HL-60 (cell line): Measurements from ENCODE around the gene ETNK2.

Source experiments
- DNase-seq, 2 experiments: peaks; one replicate each; pipeline ENCODE4 v3.0.0-alpha.2; 2010 to 2020; ENCODE audit warnings: low read depth in 1 of 2, low spot score in 1 of 2
- H3K27ac ChIP-seq: fragments of 250-450 bp; sonication (Bioruptor Pico); replicated peaks from 2 replicates; pipeline ENCODE4 v1.5.1; 2020; ENCODE audit warnings: mild to moderate bottlenecking, moderate library complexity
- H3K27me3 ChIP-seq: fragments of 250-450 bp; sonication (Bioruptor Pico); 2 replicates; pipeline ENCODE4 v1.5.1; 2021; ENCODE audit warnings: mild to moderate bottlenecking, moderate library complexity; ENCODE audit not compliant: insufficient read depth, poor library complexity, severe bottlenecking
- H3K4me3 ChIP-seq: replicated peaks from 2 replicates; pipeline ENCODE4 v1.5.1; 2011; ENCODE audit warnings: mild to moderate bottlenecking, control low read depth, low read length; ENCODE audit not compliant: insufficient read depth
- GABPA ChIP-seq: IDR thresholded peaks from 2 replicates; pipeline ENCODE4 v1.6.1; 2012; ENCODE audit warnings: low read depth
- POLR2AphosphoS5 ChIP-seq: IDR thresholded peaks from 2 replicates; pipeline ENCODE4 v1.6.1; 2012; ENCODE audit warnings: low read depth
- SPI1 ChIP-seq: IDR thresholded peaks from 2 replicates; pipeline ENCODE4 v1.6.1; 2012; ENCODE audit warnings: low read depth, mild to moderate bottlenecking, borderline replicate concordance
- TF ChIP-seq, protein P1 (sequence below): IDR thresholded peaks from 2 replicates; pipeline ENCODE4 v1.6.1; 2012; ENCODE audit warnings: low read depth; ENCODE audit not compliant: insufficient replicate concordance
- TF ChIP-seq, protein P2 (sequence below): IDR thresholded peaks from one replicate; pipeline ENCODE4 v1.5.1; 2011; ENCODE audit warnings: low read length, control low read depth, inconsistent platforms; ENCODE audit not compliant: insufficient read depth

Gene ETNK2

DNA sequence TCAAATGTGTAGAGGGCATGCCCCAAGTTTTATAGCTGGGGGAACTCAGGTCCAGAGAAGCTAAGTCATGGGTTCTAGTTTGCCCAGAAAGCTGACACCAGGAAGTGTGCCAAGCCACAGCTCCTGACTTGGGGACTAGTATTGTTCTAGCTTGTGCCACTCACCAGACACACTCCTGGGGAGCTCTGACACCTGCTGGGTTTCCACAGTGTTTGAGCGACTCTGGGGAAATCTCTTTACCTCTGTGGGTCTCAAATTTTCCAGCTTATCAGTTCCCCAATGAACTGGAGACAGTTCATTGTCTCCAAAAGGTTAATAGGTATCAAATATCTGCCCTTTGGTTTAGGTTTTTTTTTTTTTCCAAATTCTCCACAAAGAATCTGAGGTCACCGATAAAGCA is 40.2 kb upstream of the ETNK2 start:
- DNase-seq = no peak
- no peak for TF ChIP-seq SPI1
- TF ChIP-seq, protein P1, sequence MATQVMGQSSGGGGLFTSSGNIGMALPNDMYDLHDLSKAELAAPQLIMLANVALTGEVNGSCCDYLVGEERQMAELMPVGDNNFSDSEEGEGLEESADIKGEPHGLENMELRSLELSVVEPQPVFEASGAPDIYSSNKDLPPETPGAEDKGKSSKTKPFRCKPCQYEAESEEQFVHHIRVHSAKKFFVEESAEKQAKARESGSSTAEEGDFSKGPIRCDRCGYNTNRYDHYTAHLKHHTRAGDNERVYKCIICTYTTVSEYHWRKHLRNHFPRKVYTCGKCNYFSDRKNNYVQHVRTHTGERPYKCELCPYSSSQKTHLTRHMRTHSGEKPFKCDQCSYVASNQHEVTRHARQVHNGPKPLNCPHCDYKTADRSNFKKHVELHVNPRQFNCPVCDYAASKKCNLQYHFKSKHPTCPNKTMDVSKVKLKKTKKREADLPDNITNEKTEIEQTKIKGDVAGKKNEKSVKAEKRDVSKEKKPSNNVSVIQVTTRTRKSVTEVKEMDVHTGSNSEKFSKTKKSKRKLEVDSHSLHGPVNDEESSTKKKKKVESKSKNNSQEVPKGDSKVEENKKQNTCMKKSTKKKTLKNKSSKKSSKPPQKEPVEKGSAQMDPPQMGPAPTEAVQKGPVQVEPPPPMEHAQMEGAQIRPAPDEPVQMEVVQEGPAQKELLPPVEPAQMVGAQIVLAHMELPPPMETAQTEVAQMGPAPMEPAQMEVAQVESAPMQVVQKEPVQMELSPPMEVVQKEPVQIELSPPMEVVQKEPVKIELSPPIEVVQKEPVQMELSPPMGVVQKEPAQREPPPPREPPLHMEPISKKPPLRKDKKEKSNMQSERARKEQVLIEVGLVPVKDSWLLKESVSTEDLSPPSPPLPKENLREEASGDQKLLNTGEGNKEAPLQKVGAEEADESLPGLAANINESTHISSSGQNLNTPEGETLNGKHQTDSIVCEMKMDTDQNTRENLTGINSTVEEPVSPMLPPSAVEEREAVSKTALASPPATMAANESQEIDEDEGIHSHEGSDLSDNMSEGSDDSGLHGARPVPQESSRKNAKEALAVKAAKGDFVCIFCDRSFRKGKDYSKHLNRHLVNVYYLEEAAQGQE = no peak
- TF ChIP-seq GABPA = no peak
- TF ChIP-seq POLR2AphosphoS5 = no peak
- TF ChIP-seq, protein P2, sequence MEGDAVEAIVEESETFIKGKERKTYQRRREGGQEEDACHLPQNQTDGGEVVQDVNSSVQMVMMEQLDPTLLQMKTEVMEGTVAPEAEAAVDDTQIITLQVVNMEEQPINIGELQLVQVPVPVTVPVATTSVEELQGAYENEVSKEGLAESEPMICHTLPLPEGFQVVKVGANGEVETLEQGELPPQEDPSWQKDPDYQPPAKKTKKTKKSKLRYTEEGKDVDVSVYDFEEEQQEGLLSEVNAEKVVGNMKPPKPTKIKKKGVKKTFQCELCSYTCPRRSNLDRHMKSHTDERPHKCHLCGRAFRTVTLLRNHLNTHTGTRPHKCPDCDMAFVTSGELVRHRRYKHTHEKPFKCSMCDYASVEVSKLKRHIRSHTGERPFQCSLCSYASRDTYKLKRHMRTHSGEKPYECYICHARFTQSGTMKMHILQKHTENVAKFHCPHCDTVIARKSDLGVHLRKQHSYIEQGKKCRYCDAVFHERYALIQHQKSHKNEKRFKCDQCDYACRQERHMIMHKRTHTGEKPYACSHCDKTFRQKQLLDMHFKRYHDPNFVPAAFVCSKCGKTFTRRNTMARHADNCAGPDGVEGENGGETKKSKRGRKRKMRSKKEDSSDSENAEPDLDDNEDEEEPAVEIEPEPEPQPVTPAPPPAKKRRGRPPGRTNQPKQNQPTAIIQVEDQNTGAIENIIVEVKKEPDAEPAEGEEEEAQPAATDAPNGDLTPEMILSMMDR = no peak
- no peak overlapping the region for H3K4me3 ChIP-seq
- peaks cover 39% of the 10 kb centered on the region for H3K27me3 ChIP-seq
- H3K27ac ChIP-seq = no peak overlapping the region

DNA sequence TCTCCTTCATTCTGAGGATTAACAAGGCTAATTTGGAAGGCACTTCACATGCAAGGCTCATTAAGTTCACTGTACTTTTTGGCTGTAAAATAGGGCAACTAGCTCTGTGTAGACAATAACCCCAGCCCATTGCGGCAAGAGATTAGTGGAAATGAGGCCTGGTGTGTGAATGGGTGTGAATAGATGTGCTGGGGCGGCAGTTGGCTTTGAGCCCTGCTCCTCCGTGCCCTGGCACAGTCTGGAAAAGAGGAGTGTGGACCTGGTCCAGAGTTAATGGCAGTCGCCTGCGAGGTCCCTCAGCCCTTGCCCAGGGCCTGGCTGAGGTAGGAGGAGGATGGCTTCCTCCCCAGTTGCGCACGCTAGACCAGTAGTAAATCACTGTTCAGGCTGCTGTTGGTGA is 39.6 kb upstream of the ETNK2 start:
- H3K4me3 ChIP-seq = no peak overlapping the region
- H3K27ac ChIP-seq = no peak overlapping the region
- no peak for DNase-seq
- H3K27me3 ChIP-seq = peaks cover 39% of the 10 kb centered on the region
- TF ChIP-seq, protein P1 = no peak
- TF ChIP-seq POLR2AphosphoS5 (no peak), SPI1 (no peak), GABPA (no peak)
- TF ChIP-seq, protein P2 = no peak

DNA sequence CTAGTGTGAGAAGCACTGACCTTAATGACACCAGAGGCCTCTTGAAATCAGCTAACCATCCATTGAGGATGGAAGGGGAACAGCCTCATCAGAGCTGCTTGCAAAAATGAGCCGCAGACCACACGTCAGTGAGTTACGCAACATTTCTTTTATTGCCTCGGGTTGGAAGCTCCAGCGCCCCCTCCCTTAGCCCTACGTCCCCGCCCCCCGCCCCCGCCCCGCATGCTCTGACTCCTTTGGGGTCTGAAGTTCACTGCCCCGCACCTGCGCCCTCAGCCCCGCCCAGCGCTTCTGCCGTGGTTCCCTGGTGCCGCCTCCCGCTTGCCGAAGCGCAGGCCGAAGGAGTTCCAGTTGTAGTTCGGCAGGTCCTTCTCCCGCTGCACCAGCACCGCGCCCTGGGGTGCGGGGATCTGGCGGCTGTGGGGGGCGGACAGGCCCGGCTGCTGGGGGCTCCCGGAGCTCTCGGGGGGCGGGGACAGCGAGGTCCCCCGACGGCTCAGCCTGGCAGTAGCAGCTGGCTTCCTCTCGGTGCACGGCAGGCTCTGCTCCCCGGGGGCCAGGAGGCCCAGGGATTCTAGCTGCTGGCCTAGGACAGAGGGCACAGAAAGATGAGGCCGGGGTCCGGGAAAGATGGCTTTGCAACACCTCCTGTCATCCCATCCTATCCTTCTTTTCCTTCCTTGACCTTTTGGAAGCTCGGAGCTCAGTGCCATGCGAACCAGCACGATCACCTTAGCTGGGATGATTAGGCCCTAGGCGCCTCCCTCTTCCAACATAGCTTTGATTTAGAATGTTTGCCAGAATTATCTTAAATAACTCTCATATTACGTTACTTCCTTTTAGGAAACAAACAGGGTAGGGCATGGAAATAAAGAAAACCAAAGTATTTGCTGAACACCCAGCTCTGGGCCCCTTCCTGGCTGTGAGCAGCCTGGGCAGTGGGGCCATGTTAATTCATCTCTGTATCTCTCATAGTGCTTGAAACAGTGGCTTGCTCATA is 38.7 kb upstream of the ETNK2 start:
- peak; percentile 85 for DNase-seq
- H3K27ac ChIP-seq = no peak overlapping the region
- TF ChIP-seq POLR2AphosphoS5 (no peak), SPI1 (peak; percentile 28; the same call in 1 of the 2 replicates)
- TF ChIP-seq, protein P2 = no peak
- H3K4me3 ChIP-seq = peak overlapping the region; percentile 18
- H3K27me3 ChIP-seq = peaks cover 36% of the 10 kb centered on the region
